Neural progenitor cell (in vitro differentiated cells): Measurements from ENCODE around the gene SSC5D.

ENCODE experiments used
- CTCF ChIP-seq: fragments of 200-600 bp; sonication (generic); IDR thresholded peaks from 2 replicates; pipeline ENCODE4 v1.5.1; 2017; ENCODE audit warnings: antibody characterized with exemption, mild to moderate bottlenecking
- EZH2 ChIP-seq: fragments of 200-600 bp; sonication (generic); IDR thresholded peaks from 2 replicates; pipeline ENCODE4 v1.6.1; 2017; ENCODE audit warnings: antibody characterized with exemption, mild to moderate bottlenecking, moderate library complexity

DNA sequence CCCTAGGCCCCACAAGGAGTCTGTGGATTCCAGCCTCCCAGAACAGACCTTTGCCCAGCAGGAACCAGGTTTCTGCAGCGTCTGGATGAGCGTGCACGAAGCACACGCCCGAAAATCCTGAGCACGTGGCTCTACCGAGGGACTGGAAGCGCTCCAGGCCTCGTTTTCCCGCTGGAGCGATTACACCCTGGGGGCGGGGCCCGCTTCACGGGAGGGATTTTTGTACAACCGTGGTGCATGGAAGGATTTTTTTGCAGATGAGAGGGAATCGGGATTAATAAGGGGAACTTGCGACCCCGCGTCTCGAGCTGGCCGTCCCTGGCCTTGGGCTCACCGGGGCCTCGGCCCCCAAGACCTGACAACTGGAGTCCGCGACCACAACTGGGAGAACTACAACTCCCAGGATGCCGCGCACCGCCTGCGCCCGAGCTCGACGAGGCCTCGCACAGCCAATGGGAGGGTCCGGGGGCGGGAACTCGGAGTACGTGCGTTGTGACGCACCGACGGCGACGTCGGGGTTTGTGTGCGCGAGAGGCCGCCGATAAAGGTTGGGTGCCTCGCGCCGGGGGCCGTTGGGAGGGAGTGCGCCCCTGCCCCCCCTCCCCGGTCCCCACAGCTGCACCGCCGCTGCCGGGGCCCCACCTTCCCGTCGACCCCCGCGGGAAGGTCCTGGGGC, 12.0 kb upstream of the SSC5D start, which contains the start of gene ZNF628:
- no peak for TF ChIP-seq CTCF
- no peak for TF ChIP-seq EZH2
